Subcutaneous adipose tissue (tissue), 4 donors: ENCODE data around the gene TOMM40L. TPM values are rescaled to one million over a fixed set of nuclear protein-coding genes. Genes with fewer than 3 reads are reported as not detected.

Source experiments
- total RNA-seq, 4 donors: library from RNA; depleted of rRNA; stranded (reverse); fragments of >200 nt; gene quantifications; one replicate each; pipeline ENCODE4 v1.1.0, GENCODE V29; 2016
- TF ChIP-seq, protein P1 (sequence below): fragments of 450-650 bp; IDR thresholded peaks from one replicate; pipeline ENCODE4 v1.5.1; 2016; ENCODE audit warnings: low read depth, mild to moderate bottlenecking, control low read depth, antibody characterized with exemption, moderate library complexity

TOMM40L gene
- total RNA-seq, 4 donors from 2014 or later = 7.5 to 10.6 (median 9.9) TPM

GRCh38 chr1:161192476-161193465 is 33.1 kb upstream of the TOMM40L start:
- TF ChIP-seq, protein P1, sequence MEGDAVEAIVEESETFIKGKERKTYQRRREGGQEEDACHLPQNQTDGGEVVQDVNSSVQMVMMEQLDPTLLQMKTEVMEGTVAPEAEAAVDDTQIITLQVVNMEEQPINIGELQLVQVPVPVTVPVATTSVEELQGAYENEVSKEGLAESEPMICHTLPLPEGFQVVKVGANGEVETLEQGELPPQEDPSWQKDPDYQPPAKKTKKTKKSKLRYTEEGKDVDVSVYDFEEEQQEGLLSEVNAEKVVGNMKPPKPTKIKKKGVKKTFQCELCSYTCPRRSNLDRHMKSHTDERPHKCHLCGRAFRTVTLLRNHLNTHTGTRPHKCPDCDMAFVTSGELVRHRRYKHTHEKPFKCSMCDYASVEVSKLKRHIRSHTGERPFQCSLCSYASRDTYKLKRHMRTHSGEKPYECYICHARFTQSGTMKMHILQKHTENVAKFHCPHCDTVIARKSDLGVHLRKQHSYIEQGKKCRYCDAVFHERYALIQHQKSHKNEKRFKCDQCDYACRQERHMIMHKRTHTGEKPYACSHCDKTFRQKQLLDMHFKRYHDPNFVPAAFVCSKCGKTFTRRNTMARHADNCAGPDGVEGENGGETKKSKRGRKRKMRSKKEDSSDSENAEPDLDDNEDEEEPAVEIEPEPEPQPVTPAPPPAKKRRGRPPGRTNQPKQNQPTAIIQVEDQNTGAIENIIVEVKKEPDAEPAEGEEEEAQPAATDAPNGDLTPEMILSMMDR = no peak

GRCh38 chr1:161193561-161194235 is 32.2 kb upstream of the TOMM40L start:
- TF ChIP-seq, protein P1 = no peak

- TF ChIP-seq, protein P1 = no peak
These were observed 30.7 kb upstream of the TOMM40L start for GRCh38 chr1:161195171-161195570.

- TF ChIP-seq, protein P1 = no peak
These were observed 29.7 kb upstream of the TOMM40L start for GRCh38 chr1:161196111-161196510.

- TF ChIP-seq, protein P1 = no peak
These were observed 29.1 kb upstream of the TOMM40L start for GRCh38 chr1:161196521-161197451.

GRCh38 chr1:161197560-161198193 is 28.2 kb upstream of the TOMM40L start:
- TF ChIP-seq, protein P1 = no peak
